ENCODE results near the gene RABEP2. TPM values are rescaled to one million over a fixed set of nuclear protein-coding genes. Genes with fewer than 3 reads are reported as not detected.

The RABEP2 gene
- total and polyA plus RNA-seq, 9 of the 15 experiments (the other 6 are each of a cell fraction or from before 2014, with no cell fraction given): 0.15 to 13.4 (median 3.5) TPM

- TF ChIP-seq, protein P1, sequence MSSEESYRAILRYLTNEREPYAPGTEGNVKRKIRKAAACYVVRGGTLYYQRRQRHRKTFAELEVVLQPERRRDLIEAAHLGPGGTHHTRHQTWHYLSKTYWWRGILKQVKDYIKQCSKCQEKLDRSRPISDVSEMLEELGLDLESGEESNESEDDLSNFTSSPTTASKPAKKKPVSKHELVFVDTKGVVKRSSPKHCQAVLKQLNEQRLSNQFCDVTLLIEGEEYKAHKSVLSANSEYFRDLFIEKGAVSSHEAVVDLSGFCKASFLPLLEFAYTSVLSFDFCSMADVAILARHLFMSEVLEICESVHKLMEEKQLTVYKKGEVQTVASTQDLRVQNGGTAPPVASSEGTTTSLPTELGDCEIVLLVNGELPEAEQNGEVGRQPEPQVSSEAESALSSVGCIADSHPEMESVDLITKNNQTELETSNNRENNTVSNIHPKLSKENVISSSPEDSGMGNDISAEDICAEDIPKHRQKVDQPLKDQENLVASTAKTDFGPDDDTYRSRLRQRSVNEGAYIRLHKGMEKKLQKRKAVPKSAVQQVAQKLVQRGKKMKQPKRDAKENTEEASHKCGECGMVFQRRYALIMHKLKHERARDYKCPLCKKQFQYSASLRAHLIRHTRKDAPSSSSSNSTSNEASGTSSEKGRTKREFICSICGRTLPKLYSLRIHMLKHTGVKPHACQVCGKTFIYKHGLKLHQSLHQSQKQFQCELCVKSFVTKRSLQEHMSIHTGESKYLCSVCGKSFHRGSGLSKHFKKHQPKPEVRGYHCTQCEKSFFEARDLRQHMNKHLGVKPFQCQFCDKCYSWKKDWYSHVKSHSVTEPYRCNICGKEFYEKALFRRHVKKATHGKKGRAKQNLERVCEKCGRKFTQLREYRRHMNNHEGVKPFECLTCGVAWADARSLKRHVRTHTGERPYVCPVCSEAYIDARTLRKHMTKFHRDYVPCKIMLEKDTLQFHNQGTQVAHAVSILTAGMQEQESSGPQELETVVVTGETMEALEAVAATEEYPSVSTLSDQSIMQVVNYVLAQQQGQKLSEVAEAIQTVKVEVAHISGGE (CRISPR knock-in tag; IDR thresholded peaks at IDR 0.05): peak in 1 of 3 experiments; percentile 83; a peak in 2 of 6 replicates
- TF ChIP-seq TBP (optimal IDR thresholded peaks at IDR 0.05; ENCODE audit: low read depth, low read length) (peak; percentile 90), MCM3 (IDR thresholded peaks at IDR 0.05) (no peak), PTTG1 (tag; IDR thresholded peaks at IDR 0.05; ENCODE audit: low read depth) (no peak), HNRNPH1 (optimal IDR thresholded peaks at IDR 0.05; ENCODE audit: low read depth, low read length) (no peak), ZFP36 (IDR thresholded peaks at IDR 0.05; ENCODE audit: low read depth, low read length, partially characterized antibody) (no peak), KDM2B (CRISPR knock-in tag; IDR thresholded peaks at IDR 0.05) (peak; percentile 15; the same call in 1 of the 2 replicates), NFE2 (IDR thresholded peaks at IDR 0.05; ENCODE audit: low read depth) (peak; percentile 10; the same call in 1 of the 2 replicates), CEBPG (CRISPR knock-in tag; IDR thresholded peaks at IDR 0.05) (no peak), CEBPG (tag; conservative IDR thresholded peaks at IDR 0.05 in 1 of 2, IDR thresholded peaks at IDR 0.05 in 1 of 2) (no peak), SAFB2 (IDR thresholded peaks at IDR 0.05; ENCODE audit: borderline replicate concordance, low read depth, low read length, severe bottlenecking) (no peak), HMG20A (CRISPR knock-in tag; conservative IDR thresholded peaks at IDR 0.05) (no peak), ELF1 (tag; IDR thresholded peaks at IDR 0.05) (peak; percentile 85), RCOR1 (IDR thresholded peaks at IDR 0.05; ENCODE audit: borderline replicate concordance in 1 of 2, low read depth in 2 of 2, low read length in 2 of 2) (peak in 1 of 2 experiments; percentile 88; a peak in 2 of 4 replicates), RBM17 (IDR thresholded peaks at IDR 0.05; ENCODE audit: borderline replicate concordance, low read depth, low read length) (no peak), SPI1 (IDR thresholded peaks at IDR 0.05; ENCODE audit: borderline replicate concordance, low read depth, low read length) (no peak), NUFIP1 (IDR thresholded peaks at IDR 0.05; ENCODE audit: partially characterized antibody) (no peak), HNRNPLL (IDR thresholded peaks at IDR 0.05; ENCODE audit: low read depth, low read length, poor library complexity, severe bottlenecking) (peak; percentile 47)
- TF ChIP-seq, protein P2, sequence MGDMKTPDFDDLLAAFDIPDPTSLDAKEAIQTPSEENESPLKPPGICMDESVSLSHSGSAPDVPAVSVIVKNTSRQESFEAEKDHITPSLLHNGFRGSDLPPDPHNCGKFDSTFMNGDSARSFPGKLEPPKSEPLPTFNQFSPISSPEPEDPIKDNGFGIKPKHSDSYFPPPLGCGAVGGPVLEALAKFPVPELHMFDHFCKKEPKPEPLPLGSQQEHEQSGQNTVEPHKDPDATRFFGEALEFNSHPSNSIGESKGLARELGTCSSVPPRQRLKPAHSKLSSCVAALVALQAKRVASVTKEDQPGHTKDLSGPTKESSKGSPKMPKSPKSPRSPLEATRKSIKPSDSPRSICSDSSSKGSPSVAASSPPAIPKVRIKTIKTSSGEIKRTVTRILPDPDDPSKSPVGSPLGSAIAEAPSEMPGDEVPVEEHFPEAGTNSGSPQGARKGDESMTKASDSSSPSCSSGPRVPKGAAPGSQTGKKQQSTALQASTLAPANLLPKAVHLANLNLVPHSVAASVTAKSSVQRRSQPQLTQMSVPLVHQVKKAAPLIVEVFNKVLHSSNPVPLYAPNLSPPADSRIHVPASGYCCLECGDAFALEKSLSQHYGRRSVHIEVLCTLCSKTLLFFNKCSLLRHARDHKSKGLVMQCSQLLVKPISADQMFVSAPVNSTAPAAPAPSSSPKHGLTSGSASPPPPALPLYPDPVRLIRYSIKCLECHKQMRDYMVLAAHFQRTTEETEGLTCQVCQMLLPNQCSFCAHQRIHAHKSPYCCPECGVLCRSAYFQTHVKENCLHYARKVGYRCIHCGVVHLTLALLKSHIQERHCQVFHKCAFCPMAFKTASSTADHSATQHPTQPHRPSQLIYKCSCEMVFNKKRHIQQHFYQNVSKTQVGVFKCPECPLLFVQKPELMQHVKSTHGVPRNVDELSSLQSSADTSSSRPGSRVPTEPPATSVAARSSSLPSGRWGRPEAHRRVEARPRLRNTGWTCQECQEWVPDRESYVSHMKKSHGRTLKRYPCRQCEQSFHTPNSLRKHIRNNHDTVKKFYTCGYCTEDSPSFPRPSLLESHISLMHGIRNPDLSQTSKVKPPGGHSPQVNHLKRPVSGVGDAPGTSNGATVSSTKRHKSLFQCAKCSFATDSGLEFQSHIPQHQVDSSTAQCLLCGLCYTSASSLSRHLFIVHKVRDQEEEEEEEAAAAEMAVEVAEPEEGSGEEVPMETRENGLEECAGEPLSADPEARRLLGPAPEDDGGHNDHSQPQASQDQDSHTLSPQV (IDR thresholded peaks at IDR 0.05): no peak
Observed at GRCh38 chr16:28974437-28975157, 49.6 kb upstream of the RABEP2 start, which contains the start of gene SPNS1 (continued).
